ENCODE measurements around the gene TRAP1. TPM values are rescaled to one million over a fixed set of nuclear protein-coding genes. Genes with fewer than 3 reads are reported as not detected.

Gene TRAP1
- total and polyA plus RNA-seq, 10 donors = 33.7 to 97.1 (median 53.1) TPM

- no peaks in the 10 kb centered on the region for H3K27me3 ChIP-seq (replicated peaks in 1 of 7)
- TF ChIP-seq, protein P1, sequence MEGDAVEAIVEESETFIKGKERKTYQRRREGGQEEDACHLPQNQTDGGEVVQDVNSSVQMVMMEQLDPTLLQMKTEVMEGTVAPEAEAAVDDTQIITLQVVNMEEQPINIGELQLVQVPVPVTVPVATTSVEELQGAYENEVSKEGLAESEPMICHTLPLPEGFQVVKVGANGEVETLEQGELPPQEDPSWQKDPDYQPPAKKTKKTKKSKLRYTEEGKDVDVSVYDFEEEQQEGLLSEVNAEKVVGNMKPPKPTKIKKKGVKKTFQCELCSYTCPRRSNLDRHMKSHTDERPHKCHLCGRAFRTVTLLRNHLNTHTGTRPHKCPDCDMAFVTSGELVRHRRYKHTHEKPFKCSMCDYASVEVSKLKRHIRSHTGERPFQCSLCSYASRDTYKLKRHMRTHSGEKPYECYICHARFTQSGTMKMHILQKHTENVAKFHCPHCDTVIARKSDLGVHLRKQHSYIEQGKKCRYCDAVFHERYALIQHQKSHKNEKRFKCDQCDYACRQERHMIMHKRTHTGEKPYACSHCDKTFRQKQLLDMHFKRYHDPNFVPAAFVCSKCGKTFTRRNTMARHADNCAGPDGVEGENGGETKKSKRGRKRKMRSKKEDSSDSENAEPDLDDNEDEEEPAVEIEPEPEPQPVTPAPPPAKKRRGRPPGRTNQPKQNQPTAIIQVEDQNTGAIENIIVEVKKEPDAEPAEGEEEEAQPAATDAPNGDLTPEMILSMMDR (IDR thresholded peaks at IDR 0.05 in 8 of 11, conservative IDR thresholded peaks at IDR 0.05 in 3 of 11) = no peak
- TF ChIP-seq POLR2AphosphoS5 (IDR thresholded peaks at IDR 0.05) (peak in 1 of 3 donors; percentile 11), POLR2A (IDR thresholded peaks at IDR 0.05) (no peak)
- H3K36me3 ChIP-seq = peaks cover 1 to 70% (median 26%) of the 10 kb centered on the region in 6 donors
- H3K4me3 ChIP-seq = no peak overlapping the region
- H3K4me1 ChIP-seq = peaks cover 0 to 6% (median 0%) of the 10 kb centered on the region in 6 donors
- H3K27ac ChIP-seq = no peak overlapping the region
- no peaks in the 10 kb centered on the region for H3K9me3 ChIP-seq
- intact Hi-C loops (cut with DNase I; ENCODE audit: low total_unique reads) = no loop called here
- 76 to 87% (median 83%) methylated on average over 14 to 18 of the region's 18 CpGs for WGBS, 5 donors
- peak; percentile 34 for DNase-seq
Observed at GRCh38 chr16:3651461-3652372, 65.6 kb downstream of the TRAP1 start.

DNA sequence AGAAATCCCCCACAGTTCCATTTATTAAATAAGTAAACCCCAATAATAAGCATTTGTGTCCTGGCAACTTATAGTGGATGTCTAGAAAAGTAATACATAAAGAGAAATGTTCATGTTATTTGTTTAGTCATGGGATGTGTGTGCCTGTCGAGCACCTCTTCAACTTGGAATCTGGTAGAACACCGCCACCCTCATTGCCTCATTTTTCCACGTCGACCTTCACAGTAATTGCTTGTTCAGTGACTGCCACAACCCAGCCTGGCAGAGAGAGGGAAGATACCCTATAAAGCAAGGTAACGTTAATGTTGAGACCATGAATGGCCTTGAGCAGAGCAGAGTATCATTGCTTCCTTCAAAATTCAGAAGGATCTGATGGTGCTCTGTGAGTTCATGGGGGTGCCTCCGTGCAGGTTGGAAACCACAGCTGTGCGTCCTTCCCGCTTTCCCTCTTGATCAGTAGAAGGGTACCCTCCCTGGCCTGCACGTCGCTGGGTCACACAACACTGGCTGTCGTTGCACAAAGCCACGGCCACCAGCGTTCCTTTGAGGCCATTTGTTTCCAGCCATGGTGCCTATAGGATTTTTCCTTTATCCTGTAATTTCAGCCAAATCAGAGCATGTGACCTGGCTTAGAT is 66.6 kb downstream of the TRAP1 start:
- Histone ChIP-seq H3K4me3 (no peak overlapping the region), H3K27me3 (replicated peaks in 1 of 7) (no peaks in the 10 kb centered on the region), H3K9me3 (no peaks in the 10 kb centered on the region), H3K27ac (no peak overlapping the region), H3K4me1 (peaks cover 0 to 6% (median 0%) of the 10 kb centered on the region in 6 donors), H3K36me3 (peaks cover 0 to 70% (median 18%) of the 10 kb centered on the region in 6 donors)
- DNase-seq = peak; percentile 36
- TF ChIP-seq POLR2AphosphoS5 (IDR thresholded peaks at IDR 0.05) (no peak), POLR2A (IDR thresholded peaks at IDR 0.05) (no peak)
- TF ChIP-seq, protein P1 (IDR thresholded peaks at IDR 0.05 in 8 of 11, conservative IDR thresholded peaks at IDR 0.05 in 3 of 11) = no peak
- WGBS, 5 donors = 88 to 92% (median 92%) methylated on average over 13 of the region's 13 CpGs
- intact Hi-C loops (cut with DNase I; ENCODE audit: low total_unique reads) = no loop called here

DNA sequence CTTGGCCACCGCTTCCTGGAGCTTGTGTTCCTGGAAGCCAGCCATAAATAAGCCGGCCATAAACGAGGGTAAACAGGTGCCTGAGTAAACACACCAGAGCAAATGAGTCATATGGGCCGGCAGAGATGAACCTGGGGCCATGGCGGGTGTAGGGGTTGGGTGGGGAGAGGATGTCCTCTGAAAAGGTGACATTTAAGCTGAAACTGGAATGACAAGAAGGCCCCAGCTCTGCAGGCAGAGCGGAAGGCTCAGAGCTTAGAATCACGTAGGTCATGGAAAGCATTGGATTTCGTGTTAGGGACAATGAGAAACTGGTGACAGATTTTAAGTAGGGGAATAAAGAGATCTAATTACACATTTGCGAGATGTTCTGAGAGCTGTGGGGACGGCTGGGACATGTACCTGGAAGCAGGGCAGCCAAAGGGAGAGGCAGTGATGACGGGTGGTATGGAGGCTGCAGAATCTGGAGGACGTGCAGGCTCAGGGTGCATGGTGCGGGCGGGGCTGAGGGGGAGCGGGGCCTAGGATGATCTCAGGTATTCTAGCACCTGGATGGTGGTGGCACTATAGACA is 70.9 kb downstream of the TRAP1 start:
- peak; percentile 41 for DNase-seq
- Histone ChIP-seq H3K4me1 (no peaks in the 10 kb centered on the region), H3K9me3 (no peaks in the 10 kb centered on the region), H3K4me3 (no peak overlapping the region), H3K27me3 (replicated peaks in 1 of 7) (no peaks in the 10 kb centered on the region), H3K36me3 (peaks cover 0 to 79% (median 22%) of the 10 kb centered on the region in 6 donors), H3K27ac (no peak overlapping the region)
- intact Hi-C loops (cut with DNase I; ENCODE audit: low total_unique reads) = no loop called here
- TF ChIP-seq POLR2A (IDR thresholded peaks at IDR 0.05) (no peak), POLR2AphosphoS5 (IDR thresholded peaks at IDR 0.05) (no peak)
- TF ChIP-seq, protein P1 (IDR thresholded peaks at IDR 0.05 in 8 of 11, conservative IDR thresholded peaks at IDR 0.05 in 3 of 11) = no peak
- 87 to 91% (median 88%) methylated on average over 15 of the region's 15 CpGs for WGBS, 5 donors
